ENCODE results near the gene EEFSEC.

EEFSEC gene

GRCh38 chr3:128425142-128425845, 272.0 kb downstream of the EEFSEC start:
- H3K27me3 ChIP-seq (ENCODE audit: low read depth, low read length): no peaks in the 10 kb centered on the region
- H4K20me1 ChIP-seq (ENCODE audit: insufficient read depth, low read length): no peaks in the 10 kb centered on the region
- no peak overlapping the region for H3K27ac ChIP-seq (ENCODE audit: low read length)
- H2AFZ ChIP-seq (ENCODE audit: low read depth, low read length): no peak overlapping the region
- H3K79me2 ChIP-seq (ENCODE audit: low read length): no peaks in the 10 kb centered on the region
- no peak for TF ChIP-seq CTCF (IDR thresholded peaks at IDR 0.05; ENCODE audit: low read depth, low read length)
- no peak for TF ChIP-seq EZH2phosphoT487 (IDR thresholded peaks at IDR 0.05; ENCODE audit: low read depth)
- H3K36me3 ChIP-seq (replicated peaks; ENCODE audit: low read depth, low read length): no peaks in the 10 kb centered on the region
- H3K4me2 ChIP-seq (ENCODE audit: low read length): no peak overlapping the region
- no peak overlapping the region for H3K9ac ChIP-seq (ENCODE audit: low read length)
- H3K9me3 ChIP-seq (ENCODE audit: insufficient read depth, low read length): no peaks in the 10 kb centered on the region
- no peak overlapping the region for H3K4me3 ChIP-seq (ENCODE audit: low read length)
- H3K4me1 ChIP-seq (ENCODE audit: low read length): 0 out of 2 replicates have a peak, but pooled peaks cover 2% of the 10 kb centered on the region

- H3K4me1 ChIP-seq (ENCODE audit: low read length): 0 out of 2 replicates have a peak, but pooled peaks cover 2% of the 10 kb centered on the region
- no peak overlapping the region for H3K27ac ChIP-seq (ENCODE audit: low read length)
- 0 out of 2 replicates have a peak overlapping the region, but pooled peaks have one; percentile 79 for H3K4me2 ChIP-seq (ENCODE audit: low read length)
- H3K9ac ChIP-seq (ENCODE audit: low read length): no peak overlapping the region
- H3K79me2 ChIP-seq (ENCODE audit: low read length): no peaks in the 10 kb centered on the region
- H4K20me1 ChIP-seq (ENCODE audit: insufficient read depth, low read length): no peaks in the 10 kb centered on the region
- TF ChIP-seq EZH2phosphoT487 (IDR thresholded peaks at IDR 0.05; ENCODE audit: low read depth) (no peak), CTCF (IDR thresholded peaks at IDR 0.05; ENCODE audit: low read depth, low read length) (no peak)
- no peak overlapping the region for H2AFZ ChIP-seq (ENCODE audit: low read depth, low read length)
- H3K9me3 ChIP-seq (ENCODE audit: insufficient read depth, low read length): no peaks in the 10 kb centered on the region
- H3K27me3 ChIP-seq (ENCODE audit: low read depth, low read length): no peaks in the 10 kb centered on the region
- H3K36me3 ChIP-seq (replicated peaks; ENCODE audit: low read depth, low read length): no peaks in the 10 kb centered on the region
- no peak overlapping the region for H3K4me3 ChIP-seq (ENCODE audit: low read length)
Observed at GRCh38 chr3:128425846-128426127, 272.5 kb downstream of the EEFSEC start.

DNA sequence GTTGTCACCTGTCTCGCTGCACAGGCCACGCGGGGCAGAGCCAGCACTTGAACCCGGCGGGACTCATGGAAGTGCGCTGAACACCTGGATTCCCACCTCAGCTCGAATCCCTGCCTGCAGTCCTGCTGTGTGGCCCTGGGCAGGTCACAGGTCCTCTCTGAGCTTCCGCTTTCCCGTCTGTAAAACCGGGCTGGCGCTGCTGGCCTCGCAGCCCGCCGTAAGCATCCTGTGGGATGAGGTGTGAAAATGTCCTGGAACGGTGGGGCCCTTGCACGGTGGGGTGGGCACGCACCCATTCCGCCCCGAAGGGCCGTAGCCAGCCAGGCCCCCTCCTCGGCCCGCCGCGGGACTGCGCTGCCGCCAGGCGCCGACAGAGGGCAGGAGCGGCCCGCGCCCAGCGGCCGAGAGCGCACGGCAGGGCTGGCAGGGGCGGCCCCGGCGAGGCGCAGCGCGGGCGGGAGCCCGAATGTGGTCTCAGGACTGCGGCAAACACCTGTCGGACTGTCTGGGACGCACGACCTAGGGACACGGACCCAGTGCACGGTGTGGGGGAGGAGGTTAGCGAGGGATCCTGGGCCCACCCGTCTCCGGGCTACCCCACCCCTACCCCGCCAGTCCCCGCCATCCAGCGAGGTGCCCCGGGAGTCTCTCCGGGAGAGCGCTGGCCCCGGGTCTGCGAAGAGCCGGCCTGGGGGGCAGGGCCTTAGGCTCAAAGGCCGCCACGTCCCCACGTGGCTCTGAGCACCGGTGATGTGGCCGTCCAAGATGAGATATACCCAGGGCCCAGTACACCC, 273.0 kb downstream of the EEFSEC start:
- TF ChIP-seq EZH2phosphoT487 (IDR thresholded peaks at IDR 0.05; ENCODE audit: low read depth) (no peak), CTCF (IDR thresholded peaks at IDR 0.05; ENCODE audit: low read depth, low read length) (peak; percentile 62)
- 0 out of 2 replicates have a peak, but pooled peaks cover 2% of the 10 kb centered on the region for H3K4me1 ChIP-seq (ENCODE audit: low read length)
- H4K20me1 ChIP-seq (ENCODE audit: insufficient read depth, low read length): no peaks in the 10 kb centered on the region
- H3K27ac ChIP-seq (ENCODE audit: low read length): no peak overlapping the region
- peak overlapping the region; percentile 79 for H3K4me2 ChIP-seq (ENCODE audit: low read length)
- no peaks in the 10 kb centered on the region for H3K9me3 ChIP-seq (ENCODE audit: insufficient read depth, low read length)
- no peaks in the 10 kb centered on the region for H3K36me3 ChIP-seq (replicated peaks; ENCODE audit: low read depth, low read length)
- peak overlapping the region; percentile 49; the same call in 1 of the 2 replicates for H3K9ac ChIP-seq (ENCODE audit: low read length)
- H3K79me2 ChIP-seq (ENCODE audit: low read length): no peaks in the 10 kb centered on the region
- peak overlapping the region; percentile 14; the same call in 1 of the 2 replicates for H2AFZ ChIP-seq (ENCODE audit: low read depth, low read length)
- H3K4me3 ChIP-seq (ENCODE audit: low read length): peak overlapping the region; percentile 73
- no peaks in the 10 kb centered on the region for H3K27me3 ChIP-seq (ENCODE audit: low read depth, low read length)

DNA sequence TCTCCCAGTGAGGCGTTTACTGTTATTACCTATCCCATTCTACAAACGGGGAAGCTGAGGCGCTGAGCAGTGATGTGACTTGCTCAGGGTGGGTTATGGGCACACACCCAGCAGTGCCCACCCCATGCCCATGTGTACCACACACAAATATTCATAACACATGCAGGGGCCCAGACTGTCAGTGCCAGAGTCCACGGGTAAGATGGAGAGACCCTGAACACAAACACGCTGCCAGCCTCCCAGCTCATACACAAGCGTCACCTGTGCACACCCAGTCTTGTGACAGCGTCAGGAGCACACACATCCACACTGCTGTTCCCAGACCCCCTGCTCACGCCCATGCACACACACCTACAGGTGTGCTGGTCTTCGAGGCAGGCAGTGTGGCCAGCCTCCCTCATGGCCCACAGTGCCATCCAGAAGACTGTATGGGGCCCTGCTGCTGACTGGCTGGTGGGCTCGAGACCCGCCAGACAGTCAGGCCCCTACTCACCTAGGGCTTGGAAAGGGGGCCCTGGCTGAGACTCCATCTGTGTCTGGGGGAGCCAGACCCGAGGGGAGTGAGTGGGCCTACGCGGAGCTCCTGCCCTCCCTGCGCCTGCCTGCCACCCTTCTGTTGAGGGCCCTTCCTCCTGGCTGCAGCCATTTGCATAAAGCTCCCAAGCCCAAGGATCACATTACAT, 274.0 kb downstream of the EEFSEC start:
- no peak overlapping the region for H3K4me2 ChIP-seq (ENCODE audit: low read length)
- TF ChIP-seq CTCF (IDR thresholded peaks at IDR 0.05; ENCODE audit: low read depth, low read length) (no peak), EZH2phosphoT487 (IDR thresholded peaks at IDR 0.05; ENCODE audit: low read depth) (no peak)
- no peak overlapping the region for H3K4me3 ChIP-seq (ENCODE audit: low read length)
- no peak overlapping the region for H2AFZ ChIP-seq (ENCODE audit: low read depth, low read length)
- no peaks in the 10 kb centered on the region for H3K79me2 ChIP-seq (ENCODE audit: low read length)
- no peak overlapping the region for H3K9ac ChIP-seq (ENCODE audit: low read length)
- no peaks in the 10 kb centered on the region for H3K27me3 ChIP-seq (ENCODE audit: low read depth, low read length)
- H3K27ac ChIP-seq (ENCODE audit: low read length): no peak overlapping the region
- no peaks in the 10 kb centered on the region for H4K20me1 ChIP-seq (ENCODE audit: insufficient read depth, low read length)
- no peaks in the 10 kb centered on the region for H3K36me3 ChIP-seq (replicated peaks; ENCODE audit: low read depth, low read length)
- no peaks in the 10 kb centered on the region for H3K9me3 ChIP-seq (ENCODE audit: insufficient read depth, low read length)
- 0 out of 2 replicates have a peak, but pooled peaks cover 2% of the 10 kb centered on the region for H3K4me1 ChIP-seq (ENCODE audit: low read length)

Measured in OCI-LY3 (cell line).